ENCODE data around the gene CDH4.

GRCh38 chr20:61297491-61297890 lies 45.4 kb downstream of the CDH4 start:
- TF ChIP-seq, protein P1, sequence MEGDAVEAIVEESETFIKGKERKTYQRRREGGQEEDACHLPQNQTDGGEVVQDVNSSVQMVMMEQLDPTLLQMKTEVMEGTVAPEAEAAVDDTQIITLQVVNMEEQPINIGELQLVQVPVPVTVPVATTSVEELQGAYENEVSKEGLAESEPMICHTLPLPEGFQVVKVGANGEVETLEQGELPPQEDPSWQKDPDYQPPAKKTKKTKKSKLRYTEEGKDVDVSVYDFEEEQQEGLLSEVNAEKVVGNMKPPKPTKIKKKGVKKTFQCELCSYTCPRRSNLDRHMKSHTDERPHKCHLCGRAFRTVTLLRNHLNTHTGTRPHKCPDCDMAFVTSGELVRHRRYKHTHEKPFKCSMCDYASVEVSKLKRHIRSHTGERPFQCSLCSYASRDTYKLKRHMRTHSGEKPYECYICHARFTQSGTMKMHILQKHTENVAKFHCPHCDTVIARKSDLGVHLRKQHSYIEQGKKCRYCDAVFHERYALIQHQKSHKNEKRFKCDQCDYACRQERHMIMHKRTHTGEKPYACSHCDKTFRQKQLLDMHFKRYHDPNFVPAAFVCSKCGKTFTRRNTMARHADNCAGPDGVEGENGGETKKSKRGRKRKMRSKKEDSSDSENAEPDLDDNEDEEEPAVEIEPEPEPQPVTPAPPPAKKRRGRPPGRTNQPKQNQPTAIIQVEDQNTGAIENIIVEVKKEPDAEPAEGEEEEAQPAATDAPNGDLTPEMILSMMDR (IDR thresholded peaks at IDR 0.05), result no peak
- TF ChIP-seq EP300 (IDR thresholded peaks at IDR 0.05; ENCODE audit: low read depth), result no peak
